Uterus (tissue), 4 donors: ENCODE results near the gene ASIC4. TPM values are rescaled to one million over a fixed set of nuclear protein-coding genes. Genes with fewer than 3 reads are reported as not detected.
A peak's percentile ranks its signal among the peaks of the same experiment; 100 is the strongest.

ENCODE experiments used
- DNase-seq, 2 donors: peaks; one replicate each; pipeline ENCODE4 v3.0.0-alpha.2; 2019 to 2020
- H3K27ac ChIP-seq, 2 donors: fragments of 200-600 bp; sonication (generic); 1 replicate in 1 of 2; 2 replicates in 1 of 2; pipeline ENCODE4 v1.5.1; 2016 to 2018
- H3K27me3 ChIP-seq, 2 donors: fragments of 200-600 bp; sonication (generic); one replicate each; pipeline ENCODE4 v1.5.1; 2018 to 2019; ENCODE audit warnings: control low read depth in 1 of 2
- H3K36me3 ChIP-seq, 2 donors: fragments of 200-600 bp; sonication (generic); one replicate each; pipeline ENCODE4 v1.5.1; 2019; ENCODE audit warnings: control low read depth in 1 of 2
- H3K4me1 ChIP-seq, 2 donors: fragments of 200-600 bp; sonication (generic); one replicate each; pipeline ENCODE4 v1.5.1; 2018 to 2019; ENCODE audit warnings: control low read depth in 1 of 2
- H3K4me3 ChIP-seq, 2 donors: fragments of 200-600 bp; sonication (generic); 1 replicate in 1 of 2; 2 replicates in 1 of 2; pipeline ENCODE4 v1.5.1; 2018 to 2019; ENCODE audit warnings: mild to moderate bottlenecking in 1 of 2
- H3K9me3 ChIP-seq, 2 donors: fragments of 200-600 bp; sonication (generic); one replicate each; pipeline ENCODE4 v1.5.1; 2019; ENCODE audit warnings: control low read depth in 1 of 2
- CTCF ChIP-seq, 4 experiments: fragments of 200-600 bp in 2 of 4; fragments of 450-650 bp in 2 of 4; sonication (generic) in 2 of 4; IDR thresholded peaks; one replicate each; pipeline ENCODE4 v1.5.1; 2016 to 2019; ENCODE audit warnings: antibody characterized with exemption in 4 of 4, mild to moderate bottlenecking in 2 of 4, moderate library complexity in 1 of 4
- POLR2A ChIP-seq, 2 donors: fragments of 450-650 bp; IDR thresholded peaks; one replicate each; pipeline ENCODE4 v1.6.1; 2016; ENCODE audit warnings: antibody characterized with exemption in 2 of 2, mild to moderate bottlenecking in 1 of 2, moderate library complexity in 1 of 2
- intact Hi-C: fragments of 100-400 bp; cut with DNase I; formaldehyde crosslinking; loops from one replicate; pipeline ENCODE4 v1.15.1; 2023; ENCODE audit warnings: low total_unique reads
- total RNA-seq, 4 donors: library from RNA; depleted of rRNA in 3 of 4; stranded (reverse); fragments of >200 nt in 3 of 4; gene quantifications; one replicate each; pipeline versions ENCODE4 v1.1.0 to v1.2.4, GENCODE V29; 2014 to 2023
- donor health status: DM: yes; HTN: yes; CAD: no.

The ASIC4 gene
- total RNA-seq, 4 donors from 2014 or later = 0.21 to 0.30 TPM; not detected in 2

GRCh38 chr2:219566640-219567039 lies 52.4 kb downstream of the ASIC4 start:
- Histone ChIP-seq H3K9me3 (no peaks in the 10 kb centered on the region), H3K36me3 (no peaks in the 10 kb centered on the region), H3K4me1 (peaks cover 0 to 6% of the 10 kb centered on the region in 2 donors), H3K27ac (no peak overlapping the region), H3K4me3 (no peak overlapping the region), H3K27me3 (no peaks in the 10 kb centered on the region)
- no peak for DNase-seq
- TF ChIP-seq POLR2A (IDR thresholded peaks at IDR 0.05) = no peak
- TF ChIP-seq CTCF (IDR thresholded peaks at IDR 0.05) = no peak
- intact Hi-C loops = loop anchor here (10.0 kb wide), 1 partner anchor 68 kb away; no protein-coding TSS in a partner anchor

- H3K9me3 ChIP-seq = no peaks in the 10 kb centered on the region
- H3K27ac ChIP-seq = no peak overlapping the region
- intact Hi-C loops = loop anchor here (10.0 kb wide), 1 partner anchor 68 kb away; no protein-coding TSS in a partner anchor
- no peaks in the 10 kb centered on the region for H3K36me3 ChIP-seq
- no peak for TF ChIP-seq CTCF (IDR thresholded peaks at IDR 0.05)
- TF ChIP-seq POLR2A (IDR thresholded peaks at IDR 0.05) = no peak
- no peak for DNase-seq
- H3K4me3 ChIP-seq = no peak overlapping the region
- H3K27me3 ChIP-seq = no peaks in the 10 kb centered on the region
- H3K4me1 ChIP-seq = peaks cover 0 to 6% of the 10 kb centered on the region in 2 donors
Observed at GRCh38 chr2:219567131-219567530, 52.8 kb downstream of the ASIC4 start.

- Histone ChIP-seq H3K9me3 (no peaks in the 10 kb centered on the region), H3K4me1 (peaks cover 0 to 6% of the 10 kb centered on the region in 2 donors), H3K36me3 (no peaks in the 10 kb centered on the region), H3K27ac (no peak overlapping the region), H3K4me3 (no peak overlapping the region), H3K27me3 (no peaks in the 10 kb centered on the region)
- TF ChIP-seq POLR2A (IDR thresholded peaks at IDR 0.05) = no peak
- TF ChIP-seq CTCF (IDR thresholded peaks at IDR 0.05) = no peak
- DNase-seq = no peak
- intact Hi-C loops = loop anchor here (10.0 kb wide), 1 partner anchor 67 kb away; no protein-coding TSS in a partner anchor
Observed at GRCh38 chr2:219567791-219568361, 53.6 kb downstream of the ASIC4 start.

GRCh38 chr2:219569041-219569440 lies 54.8 kb downstream of the ASIC4 start:
- no peak overlapping the region for H3K4me3 ChIP-seq
- H3K9me3 ChIP-seq = no peaks in the 10 kb centered on the region
- H3K4me1 ChIP-seq = peaks cover 0 to 6% of the 10 kb centered on the region in 2 donors
- no peak for DNase-seq
- H3K36me3 ChIP-seq = no peaks in the 10 kb centered on the region
- H3K27me3 ChIP-seq = no peaks in the 10 kb centered on the region
- no peak overlapping the region for H3K27ac ChIP-seq
- TF ChIP-seq CTCF (IDR thresholded peaks at IDR 0.05) (no peak), POLR2A (IDR thresholded peaks at IDR 0.05) (no peak)
- intact Hi-C loops = loop anchor here (10.0 kb wide), 1 partner anchor 66 kb away; no protein-coding TSS in a partner anchor

- intact Hi-C loops = loop anchor here (10.0 kb wide), 1 partner anchor 65 kb away; no protein-coding TSS in a partner anchor
- Histone ChIP-seq H3K4me1 (peaks cover 0 to 6% of the 10 kb centered on the region in 2 donors), H3K4me3 (peak overlapping the region in 1 of 2 donors; percentile 60), H3K36me3 (no peaks in the 10 kb centered on the region), H3K9me3 (no peaks in the 10 kb centered on the region), H3K27me3 (no peaks in the 10 kb centered on the region), H3K27ac (no peak overlapping the region)
- DNase-seq = no peak
- TF ChIP-seq CTCF (IDR thresholded peaks at IDR 0.05) = no peak
- TF ChIP-seq POLR2A (IDR thresholded peaks at IDR 0.05) = no peak
Observed at GRCh38 chr2:219569635-219570034, 55.4 kb downstream of the ASIC4 start.
